ENCODE results near the gene AKAP13. TPM values are rescaled to one million over a fixed set of nuclear protein-coding genes. Genes with fewer than 3 reads are reported as not detected.

AKAP13 gene
- total RNA-seq, 2 donors from 2014 or later: 228 to 273 TPM

GRCh38 chr15:85472349-85472748 lies 91.9 kb downstream of the AKAP13 start:
- Histone ChIP-seq H3K27ac (no peak overlapping the region), H3K36me3 (no peaks in the 10 kb centered on the region), H3K27me3 (replicated peaks; ENCODE audit: insufficient read depth) (no peaks in the 10 kb centered on the region), H3K9me3 (no peaks in the 10 kb centered on the region), H3K4me3 (no peak overlapping the region), H3K4me1 (ENCODE audit: control insufficient read depth in 1 of 2, low read depth in 2 of 2) (peaks cover 0 to 11% of the 10 kb centered on the region in 2 donors)
- DNase-seq (ENCODE audit: low spot score) (no peak), ATAC-seq (ENCODE audit: insufficient number of reproducible peaks, low FRiP score, low read depth) (no peak)
- no peak for TF ChIP-seq CTCF (IDR thresholded peaks at IDR 0.05)

- Histone ChIP-seq H3K4me1 (ENCODE audit: control insufficient read depth in 1 of 2, low read depth in 2 of 2) (peaks cover 0 to 11% of the 10 kb centered on the region in 2 donors), H3K4me3 (no peak overlapping the region), H3K36me3 (no peaks in the 10 kb centered on the region), H3K9me3 (no peaks in the 10 kb centered on the region), H3K27me3 (replicated peaks; ENCODE audit: insufficient read depth) (no peaks in the 10 kb centered on the region), H3K27ac (no peak overlapping the region)
- no peak for TF ChIP-seq CTCF (IDR thresholded peaks at IDR 0.05)
- DNase-seq (ENCODE audit: low spot score) (no peak), ATAC-seq (ENCODE audit: insufficient number of reproducible peaks, low FRiP score, low read depth) (no peak)
Observed at GRCh38 chr15:85473455-85473854, 93.1 kb downstream of the AKAP13 start.

GRCh38 chr15:85474700-85475316 lies 94.4 kb downstream of the AKAP13 start:
- ATAC-seq (ENCODE audit: insufficient number of reproducible peaks, low FRiP score, low read depth) (no peak), DNase-seq (ENCODE audit: low spot score) (no peak)
- H3K4me1 ChIP-seq (ENCODE audit: control insufficient read depth in 1 of 2, low read depth in 2 of 2): peaks cover 0 to 18% of the 10 kb centered on the region in 2 donors
- no peak overlapping the region for H3K27ac ChIP-seq
- H3K27me3 ChIP-seq (replicated peaks; ENCODE audit: insufficient read depth): no peaks in the 10 kb centered on the region
- no peak overlapping the region for H3K4me3 ChIP-seq
- H3K36me3 ChIP-seq: no peaks in the 10 kb centered on the region
- no peak for TF ChIP-seq CTCF (IDR thresholded peaks at IDR 0.05)
- no peaks in the 10 kb centered on the region for H3K9me3 ChIP-seq

GRCh38 chr15:85475317-85475701 lies 94.9 kb downstream of the AKAP13 start:
- TF ChIP-seq CTCF (IDR thresholded peaks at IDR 0.05): no peak
- DNase-seq (ENCODE audit: low spot score) (no peak), ATAC-seq (ENCODE audit: insufficient number of reproducible peaks, low FRiP score, low read depth) (no peak)
- Histone ChIP-seq H3K4me3 (no peak overlapping the region), H3K36me3 (no peaks in the 10 kb centered on the region), H3K9me3 (no peaks in the 10 kb centered on the region), H3K27me3 (replicated peaks; ENCODE audit: insufficient read depth) (no peaks in the 10 kb centered on the region), H3K27ac (no peak overlapping the region), H3K4me1 (ENCODE audit: control insufficient read depth in 1 of 2, low read depth in 2 of 2) (peaks cover 0 to 18% of the 10 kb centered on the region in 2 donors)

- no peak overlapping the region for H3K27ac ChIP-seq
- no peak for TF ChIP-seq CTCF (IDR thresholded peaks at IDR 0.05)
- DNase-seq (ENCODE audit: low spot score): no peak
- H3K36me3 ChIP-seq: no peaks in the 10 kb centered on the region
- H3K27me3 ChIP-seq (replicated peaks; ENCODE audit: insufficient read depth): no peaks in the 10 kb centered on the region
- no peak overlapping the region for H3K4me3 ChIP-seq
- H3K4me1 ChIP-seq (ENCODE audit: control insufficient read depth in 1 of 2, low read depth in 2 of 2): peaks cover 0 to 18% of the 10 kb centered on the region in 2 donors
- no peaks in the 10 kb centered on the region for H3K9me3 ChIP-seq
- ATAC-seq (ENCODE audit: insufficient number of reproducible peaks, low FRiP score, low read depth): no peak
Observed at GRCh38 chr15:85475711-85476110, 95.3 kb downstream of the AKAP13 start.

Measured in thoracic aorta (tissue), 2 donors.